ENCODE results near the gene WBP2.

GRCh38 chr17:75899767-75900468 is 44.8 kb upstream of the WBP2 start:
- TF ChIP-seq, protein P1, sequence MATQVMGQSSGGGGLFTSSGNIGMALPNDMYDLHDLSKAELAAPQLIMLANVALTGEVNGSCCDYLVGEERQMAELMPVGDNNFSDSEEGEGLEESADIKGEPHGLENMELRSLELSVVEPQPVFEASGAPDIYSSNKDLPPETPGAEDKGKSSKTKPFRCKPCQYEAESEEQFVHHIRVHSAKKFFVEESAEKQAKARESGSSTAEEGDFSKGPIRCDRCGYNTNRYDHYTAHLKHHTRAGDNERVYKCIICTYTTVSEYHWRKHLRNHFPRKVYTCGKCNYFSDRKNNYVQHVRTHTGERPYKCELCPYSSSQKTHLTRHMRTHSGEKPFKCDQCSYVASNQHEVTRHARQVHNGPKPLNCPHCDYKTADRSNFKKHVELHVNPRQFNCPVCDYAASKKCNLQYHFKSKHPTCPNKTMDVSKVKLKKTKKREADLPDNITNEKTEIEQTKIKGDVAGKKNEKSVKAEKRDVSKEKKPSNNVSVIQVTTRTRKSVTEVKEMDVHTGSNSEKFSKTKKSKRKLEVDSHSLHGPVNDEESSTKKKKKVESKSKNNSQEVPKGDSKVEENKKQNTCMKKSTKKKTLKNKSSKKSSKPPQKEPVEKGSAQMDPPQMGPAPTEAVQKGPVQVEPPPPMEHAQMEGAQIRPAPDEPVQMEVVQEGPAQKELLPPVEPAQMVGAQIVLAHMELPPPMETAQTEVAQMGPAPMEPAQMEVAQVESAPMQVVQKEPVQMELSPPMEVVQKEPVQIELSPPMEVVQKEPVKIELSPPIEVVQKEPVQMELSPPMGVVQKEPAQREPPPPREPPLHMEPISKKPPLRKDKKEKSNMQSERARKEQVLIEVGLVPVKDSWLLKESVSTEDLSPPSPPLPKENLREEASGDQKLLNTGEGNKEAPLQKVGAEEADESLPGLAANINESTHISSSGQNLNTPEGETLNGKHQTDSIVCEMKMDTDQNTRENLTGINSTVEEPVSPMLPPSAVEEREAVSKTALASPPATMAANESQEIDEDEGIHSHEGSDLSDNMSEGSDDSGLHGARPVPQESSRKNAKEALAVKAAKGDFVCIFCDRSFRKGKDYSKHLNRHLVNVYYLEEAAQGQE (IDR thresholded peaks at IDR 0.05; ENCODE audit: insufficient read depth in 1 of 2, low read depth in 2 of 2, low read length in 2 of 2), result no peak
- TF ChIP-seq TAF1 (IDR thresholded peaks at IDR 0.05; ENCODE audit: borderline replicate concordance, insufficient read depth, low read length), result no peak
